K562 (cell line): ENCODE data around the gene SPX. TPM values are rescaled to one million over a fixed set of nuclear protein-coding genes. Genes with fewer than 3 reads are reported as not detected.

Source experiments
- ATF4 ChIP-seq: fragments of 450-650 bp; formaldehyde crosslinking; IDR thresholded peaks from 2 replicates; pipeline ENCODE4 v1.4.0; 2022; ENCODE audit warnings: mild to moderate bottlenecking, moderate library complexity
- CEBPB ChIP-seq: fragments of 450-650 bp; IDR thresholded peaks from 2 replicates; pipeline ENCODE4 v1.6.1; 2016; ENCODE audit warnings: missing genetic modification characterization, missing compliant biosample characterization
- CTBP1 ChIP-seq: fragments of 450-650 bp; IDR thresholded peaks from 2 replicates; pipeline ENCODE4 v1.6.1; 2016; ENCODE audit warnings: borderline replicate concordance
- ETV1 ChIP-seq: fragments of 450-650 bp; conservative IDR thresholded peaks from 2 replicates; pipeline ENCODE4 v1.6.1; 2016; ENCODE audit warnings: missing genetic modification characterization, control low read depth, low read depth, missing compliant biosample characterization
- GABPA ChIP-seq: fragments of 200-800 bp; sonication (Bioruptor generic); conservative IDR thresholded peaks from 2 replicates; pipeline ENCODE4 v1.6.1; 2016; ENCODE audit warnings: low read depth, missing genetic modification characterization, missing compliant biosample characterization
- MEIS2 ChIP-seq: fragments of 450-650 bp; IDR thresholded peaks from 2 replicates; pipeline ENCODE4 v1.6.1; 2014; ENCODE audit warnings: mild to moderate bottlenecking; ENCODE audit not compliant: partially characterized antibody
- PKNOX1 ChIP-seq: fragments of 450-650 bp; IDR thresholded peaks from 2 replicates; pipeline ENCODE4 v1.6.1; 2016
- ZMIZ1 ChIP-seq, 2 experiments: fragments of 150-350 bp in 1 of 2; IDR thresholded peaks; 2 replicates each; pipeline ENCODE4 v1.6.1; 2012 to 2016; ENCODE audit warnings: low read depth in 2 of 2, low read length in 2 of 2, mild to moderate bottlenecking in 1 of 2, moderate library complexity in 1 of 2
- polyA plus RNA-seq, 8 experiments: library from polyadenylated mRNA; depleted of rRNA in 4 of 8; stranded (reverse) in 5 of 8; unstranded in 3 of 8; fragments of >200 nt; fragmentation: Nextera tagmentation in 2 of 8; fragmentation: Illumina TruSeq in 1 of 8; extraction: Ambion mirVana in 2 of 8; extraction: Trizol in 1 of 8; gene quantifications; 2 replicates each; pipeline versions ENCODE4 v1.2.1 to v1.2.3, GENCODE V29; 2011 to 2014; ENCODE audit warnings: inconsistent platforms in 1 of 8, missing spikeins in 1 of 8
- total RNA-seq, 7 experiments: library from RNA; depleted of rRNA in 6 of 7; stranded (reverse); fragments of >200 nt in 6 of 7; fragmentation: Illumina TruSeq in 2 of 7; extraction: Trizol in 2 of 7; gene quantifications; 2 replicates each; pipeline versions ENCODE4 v1.2.1 to v1.2.3, GENCODE V29; 2011 to 2021; ENCODE audit warnings: low replicate concordance in 1 of 7

The SPX gene
- total and polyA plus RNA-seq, 9 of the 15 experiments (the other 6 are each of a cell fraction or from before 2014, with no cell fraction given), result 0.06 to 0.40 (median 0.14) TPM

GRCh38 chr12:21526053-21526452, at the start of gene SPX (continued):
- TF ChIP-seq GABPA (0 out of 2 replicates have a peak, but pooled peaks have one; percentile 22), ATF4 (peak; percentile 75), CEBPB (tag) (peak; percentile 42; the same call in 1 of the 2 replicates), PKNOX1 (peak; percentile 92), ZMIZ1 (IDR thresholded peaks at IDR 0.05; ENCODE audit: low read depth in 2 of 2, low read length in 2 of 2) (no peak), MEIS2 (peak; percentile 87), CTBP1 (peak; percentile 20; the same call in 1 of the 2 replicates), ETV1 (peak; percentile 54)
